ENCODE results near the gene AGRN. TPM values are rescaled to one million over a fixed set of nuclear protein-coding genes. Genes with fewer than 3 reads are reported as not detected.

The AGRN gene
- total and polyA plus RNA-seq, 2 of the 4 experiments (the other 2 are of a cell fraction), result 8.1 to 115 TPM

DNA sequence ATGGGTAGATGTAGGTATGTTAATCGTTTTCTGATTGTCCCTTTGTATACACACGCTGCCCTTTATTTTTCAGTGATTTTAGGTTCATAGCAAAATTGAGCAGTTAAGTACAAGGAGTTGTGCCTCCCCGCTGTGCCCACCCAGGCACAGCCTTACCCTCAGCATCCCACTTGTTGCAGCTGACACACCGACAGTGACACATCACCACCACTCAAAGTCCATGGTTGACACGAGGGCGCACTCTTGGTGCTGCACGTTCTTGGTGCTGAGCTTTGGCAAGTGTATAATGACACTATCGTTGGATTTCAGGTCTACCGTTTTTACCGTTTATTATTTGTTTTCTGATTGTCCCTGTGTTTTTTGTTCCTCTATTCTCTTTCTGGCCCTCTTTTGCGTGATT is 80.4 kb downstream of the AGRN start:
- no peak overlapping the region for H4K91ac ChIP-seq (ENCODE audit: insufficient read depth, low read depth, low read length)
- H2BK5ac ChIP-seq (ENCODE audit: low read depth, low read length, poor library complexity, severe bottlenecking), result no peak overlapping the region
- H3K18ac ChIP-seq (ENCODE audit: low read depth, low read length), result no peak overlapping the region
- no peak overlapping the region for H2AK9ac ChIP-seq (replicated peaks; ENCODE audit: low read depth, low read length, poor library complexity)
- no peak overlapping the region for H4K5ac ChIP-seq (ENCODE audit: low read depth, low read length)
- no peak overlapping the region for H3K56ac ChIP-seq (ENCODE audit: extremely low read depth, insufficient read depth, low read length)
- WGBS, 2 experiments (ENCODE audit: extremely low coverage in 2 of 2, insufficient read length in 1 of 2), result 98% methylated on average over 7 of the region's 11 CpGs; no CpG with 5 or more reads in 1 of the 2 experiments
- no peak overlapping the region for H2BK120ac ChIP-seq (ENCODE audit: low read depth, low read length)
- peaks cover 3% of the 10 kb centered on the region; the same call in 1 of the 2 replicates for H4K20me1 ChIP-seq (ENCODE audit: insufficient read depth, low read length)
- in situ Hi-C loops (cut with MboI; ENCODE audit: low sequenced_read_pairs) (no loop called here), intact Hi-C loops (cut with micrococcal nuclease) (no loop called here), dilution Hi-C loops (cut with HindIII; ENCODE audit: low sequenced_read_pairs, unreplicated experiment) (no loop called here)
- H3K4me1 ChIP-seq (ENCODE audit: control insufficient read depth, insufficient read depth, low read length), result no peaks in the 10 kb centered on the region
- no peak for TF ChIP-seq CHD1 (IDR thresholded peaks at IDR 0.05; ENCODE audit: low read depth, low read length)
- TF ChIP-seq RFX5 (IDR thresholded peaks at IDR 0.05; ENCODE audit: low read depth, low read length), result no peak
- no peak for TF ChIP-seq POLR2A (IDR thresholded peaks at IDR 0.05; ENCODE audit: low read depth, low read length)
- no peak for TF ChIP-seq MAZ (IDR thresholded peaks at IDR 0.05; ENCODE audit: borderline replicate concordance, low read depth, low read length)
- TF ChIP-seq CEBPB (IDR thresholded peaks at IDR 0.05; ENCODE audit: low read depth, low read length), result no peak
- no peak for TF ChIP-seq SMC3 (IDR thresholded peaks at IDR 0.05; ENCODE audit: low read depth, low read length)
- TF ChIP-seq FOS (IDR thresholded peaks at IDR 0.05; ENCODE audit: low read depth, low read length), result no peak
- no peak for TF ChIP-seq ELK1 (IDR thresholded peaks at IDR 0.05; ENCODE audit: borderline replicate concordance, low read depth, low read length)
- TF ChIP-seq, protein P1, sequence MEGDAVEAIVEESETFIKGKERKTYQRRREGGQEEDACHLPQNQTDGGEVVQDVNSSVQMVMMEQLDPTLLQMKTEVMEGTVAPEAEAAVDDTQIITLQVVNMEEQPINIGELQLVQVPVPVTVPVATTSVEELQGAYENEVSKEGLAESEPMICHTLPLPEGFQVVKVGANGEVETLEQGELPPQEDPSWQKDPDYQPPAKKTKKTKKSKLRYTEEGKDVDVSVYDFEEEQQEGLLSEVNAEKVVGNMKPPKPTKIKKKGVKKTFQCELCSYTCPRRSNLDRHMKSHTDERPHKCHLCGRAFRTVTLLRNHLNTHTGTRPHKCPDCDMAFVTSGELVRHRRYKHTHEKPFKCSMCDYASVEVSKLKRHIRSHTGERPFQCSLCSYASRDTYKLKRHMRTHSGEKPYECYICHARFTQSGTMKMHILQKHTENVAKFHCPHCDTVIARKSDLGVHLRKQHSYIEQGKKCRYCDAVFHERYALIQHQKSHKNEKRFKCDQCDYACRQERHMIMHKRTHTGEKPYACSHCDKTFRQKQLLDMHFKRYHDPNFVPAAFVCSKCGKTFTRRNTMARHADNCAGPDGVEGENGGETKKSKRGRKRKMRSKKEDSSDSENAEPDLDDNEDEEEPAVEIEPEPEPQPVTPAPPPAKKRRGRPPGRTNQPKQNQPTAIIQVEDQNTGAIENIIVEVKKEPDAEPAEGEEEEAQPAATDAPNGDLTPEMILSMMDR (conservative IDR thresholded peaks at IDR 0.05; ENCODE audit: low read depth, low read length), result no peak
- TF ChIP-seq BHLHE40 (IDR thresholded peaks at IDR 0.05; ENCODE audit: low read depth, low read length), result no peak
- TF ChIP-seq MAFK (IDR thresholded peaks at IDR 0.05; ENCODE audit: low read depth, low read length), result no peak
- no peak for TF ChIP-seq RCOR1 (IDR thresholded peaks at IDR 0.05; ENCODE audit: insufficient replicate concordance, low read length)
- TF ChIP-seq RAD21 (IDR thresholded peaks at IDR 0.05; ENCODE audit: low read length), result no peak
- TF ChIP-seq, protein P2, sequence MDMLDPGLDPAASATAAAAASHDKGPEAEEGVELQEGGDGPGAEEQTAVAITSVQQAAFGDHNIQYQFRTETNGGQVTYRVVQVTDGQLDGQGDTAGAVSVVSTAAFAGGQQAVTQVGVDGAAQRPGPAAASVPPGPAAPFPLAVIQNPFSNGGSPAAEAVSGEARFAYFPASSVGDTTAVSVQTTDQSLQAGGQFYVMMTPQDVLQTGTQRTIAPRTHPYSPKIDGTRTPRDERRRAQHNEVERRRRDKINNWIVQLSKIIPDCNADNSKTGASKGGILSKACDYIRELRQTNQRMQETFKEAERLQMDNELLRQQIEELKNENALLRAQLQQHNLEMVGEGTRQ (IDR thresholded peaks at IDR 0.05; ENCODE audit: low read depth, low read length), result no peak
- no peak for TF ChIP-seq NFE2L2 (IDR thresholded peaks at IDR 0.05; ENCODE audit: low read depth, low read length)
- H3K9me1 ChIP-seq (ENCODE audit: insufficient read depth, low read length), result no peaks in the 10 kb centered on the region
- no peak overlapping the region for H3K4ac ChIP-seq (ENCODE audit: low read depth, low read length)
- no peak overlapping the region for H2BK20ac ChIP-seq (ENCODE audit: low read depth, low read length)
- H3K27me3 ChIP-seq (ENCODE audit: control insufficient read depth, insufficient read depth, low read length), result no peaks in the 10 kb centered on the region
- H3K14ac ChIP-seq (replicated peaks; ENCODE audit: low read depth, low read length), result no peak overlapping the region
- H2BK15ac ChIP-seq (ENCODE audit: low read depth, low read length), result no peak overlapping the region
- no peak overlapping the region for H3K27ac ChIP-seq (ENCODE audit: insufficient read depth, low read length)
- no peak overlapping the region for H3K23ac ChIP-seq (ENCODE audit: low read depth, low read length)
- ATAC-seq (ENCODE audit: low read depth) (no peak), DNase-seq (no peak)
- peak overlapping the region; percentile 8 for H2AFZ ChIP-seq (replicated peaks; ENCODE audit: low read length, poor library complexity)
- BruUV-seq (replicated peaks), result TSS peak; percentile 8
- no peak overlapping the region for H4K8ac ChIP-seq (ENCODE audit: low read depth in 2 of 2, low read length in 2 of 2)
- ChIA-PET POLR2A (ENCODE audit: unreplicated experiment) (no interaction called here), CTCF (no interaction called here)
- no peak overlapping the region for H3K4me2 ChIP-seq (ENCODE audit: low read depth, low read length)
- H3K9ac ChIP-seq (ENCODE audit: low read depth, low read length), result no peak overlapping the region
- peaks cover 5% of the 10 kb centered on the region for H3K9me3 ChIP-seq (ENCODE audit: control insufficient read depth, insufficient read depth, low read length)
- H3K79me1 ChIP-seq (ENCODE audit: low read depth in 1 of 2, low read length in 2 of 2), result peaks cover 0 to 15% of the 10 kb centered on the region in 2 experiments; a peak in 1 of 4 replicates
- H2AK5ac ChIP-seq (ENCODE audit: low read depth, low read length), result no peak overlapping the region
- no peak overlapping the region for H3K4me3 ChIP-seq (ENCODE audit: insufficient read depth, low read depth, low read length)
- peaks cover 2% of the 10 kb centered on the region; the same call in 1 of the 2 replicates for H3K36me3 ChIP-seq (ENCODE audit: control insufficient read depth, insufficient read depth, low read length)

Measured in IMR-90 (cell line).